ENCODE data around the gene NRSN2.

DNA sequence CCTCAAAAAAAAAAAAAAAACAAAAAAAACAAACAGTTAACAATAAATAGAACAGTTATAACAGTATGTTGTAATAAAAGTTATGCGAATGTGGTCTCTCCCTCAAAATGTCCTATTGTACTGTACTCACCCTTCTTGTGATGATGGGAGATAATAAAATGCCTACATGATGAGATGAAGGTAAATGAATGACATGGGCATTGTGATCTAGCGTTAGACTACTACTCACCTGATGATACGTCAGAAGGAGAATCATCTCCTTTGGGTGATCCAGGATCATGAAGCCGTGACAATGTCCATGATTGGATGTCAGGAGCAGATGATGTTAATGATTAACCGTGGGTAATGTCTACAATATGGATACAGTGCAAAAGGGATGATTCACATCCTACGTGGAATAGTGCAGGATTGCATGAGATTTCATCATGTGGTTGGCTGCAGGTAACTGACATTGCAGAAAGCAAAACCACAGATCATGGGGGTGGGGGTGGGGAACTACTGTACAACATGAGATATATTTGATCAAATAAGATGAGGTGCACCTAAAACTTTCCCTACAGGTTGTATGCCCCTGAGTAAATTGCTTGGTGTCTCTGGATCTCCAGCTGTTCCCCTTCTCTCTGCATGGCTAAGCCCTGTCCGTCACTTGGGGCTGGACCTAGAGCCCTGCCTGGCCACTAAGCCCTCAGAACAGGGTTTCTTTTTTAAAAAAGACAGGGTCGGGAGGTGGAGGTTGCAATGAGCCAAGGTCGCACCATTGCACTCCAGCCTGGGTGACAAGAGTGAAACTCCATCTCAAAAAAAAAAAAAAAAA, 55.0 kb downstream of the NRSN2 start:
- TF ChIP-seq, protein P1, sequence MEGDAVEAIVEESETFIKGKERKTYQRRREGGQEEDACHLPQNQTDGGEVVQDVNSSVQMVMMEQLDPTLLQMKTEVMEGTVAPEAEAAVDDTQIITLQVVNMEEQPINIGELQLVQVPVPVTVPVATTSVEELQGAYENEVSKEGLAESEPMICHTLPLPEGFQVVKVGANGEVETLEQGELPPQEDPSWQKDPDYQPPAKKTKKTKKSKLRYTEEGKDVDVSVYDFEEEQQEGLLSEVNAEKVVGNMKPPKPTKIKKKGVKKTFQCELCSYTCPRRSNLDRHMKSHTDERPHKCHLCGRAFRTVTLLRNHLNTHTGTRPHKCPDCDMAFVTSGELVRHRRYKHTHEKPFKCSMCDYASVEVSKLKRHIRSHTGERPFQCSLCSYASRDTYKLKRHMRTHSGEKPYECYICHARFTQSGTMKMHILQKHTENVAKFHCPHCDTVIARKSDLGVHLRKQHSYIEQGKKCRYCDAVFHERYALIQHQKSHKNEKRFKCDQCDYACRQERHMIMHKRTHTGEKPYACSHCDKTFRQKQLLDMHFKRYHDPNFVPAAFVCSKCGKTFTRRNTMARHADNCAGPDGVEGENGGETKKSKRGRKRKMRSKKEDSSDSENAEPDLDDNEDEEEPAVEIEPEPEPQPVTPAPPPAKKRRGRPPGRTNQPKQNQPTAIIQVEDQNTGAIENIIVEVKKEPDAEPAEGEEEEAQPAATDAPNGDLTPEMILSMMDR (IDR thresholded peaks at IDR 0.05), result no peak
- no peak for TF ChIP-seq POLR2A (IDR thresholded peaks at IDR 0.05)
